ENCODE results near the gene PCDHGA9.

DNA sequence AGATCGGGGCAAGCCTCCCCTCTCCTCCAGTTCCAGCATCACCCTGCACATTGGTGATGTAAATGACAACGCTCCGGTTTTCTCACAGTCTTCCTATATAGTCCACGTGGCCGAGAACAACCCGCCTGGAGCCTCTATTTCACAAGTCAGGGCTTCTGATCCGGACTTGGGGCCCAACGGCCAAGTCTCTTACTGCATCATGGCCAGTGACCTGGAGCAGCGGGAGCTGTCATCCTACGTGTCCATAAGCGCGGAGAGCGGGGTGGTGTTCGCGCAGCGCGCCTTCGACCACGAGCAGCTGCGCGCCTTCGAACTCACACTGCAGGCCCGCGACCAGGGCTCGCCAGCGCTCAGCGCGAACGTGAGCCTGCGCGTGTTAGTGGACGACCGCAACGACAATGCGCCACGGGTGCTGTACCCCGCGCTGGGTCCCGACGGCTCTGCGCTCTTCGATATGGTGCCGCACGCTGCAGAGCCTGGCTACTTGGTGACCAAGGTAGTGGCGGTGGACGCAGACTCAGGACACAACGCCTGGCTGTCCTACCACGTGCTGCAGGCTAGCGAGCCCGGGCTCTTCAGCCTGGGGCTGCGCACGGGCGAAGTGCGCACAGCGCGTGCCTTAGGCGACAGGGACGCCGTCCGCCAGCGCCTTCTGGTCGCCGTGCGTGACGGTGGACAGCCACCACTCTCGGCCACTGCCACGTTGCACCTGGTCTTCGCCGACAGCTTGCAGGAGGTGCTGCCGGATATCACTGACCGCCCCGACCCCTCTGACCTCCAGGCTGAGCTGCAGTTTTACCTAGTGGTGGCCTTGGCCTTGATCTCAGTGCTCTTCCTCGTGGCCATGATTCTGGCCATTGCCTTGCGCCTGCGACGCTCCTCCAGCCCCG, 13.2 kb upstream of the PCDHGA9 start:
- no peak for TF ChIP-seq POLR2A (IDR thresholded peaks at IDR 0.05; ENCODE audit: low read length)
- no peak for TF ChIP-seq GATA1 (IDR thresholded peaks at IDR 0.05; ENCODE audit: low read depth, low read length)

Data from erythroblast (primary cell).